ENCODE measurements around the gene EDRF1. TPM values are rescaled to one million over a fixed set of nuclear protein-coding genes. Genes with fewer than 3 reads are reported as not detected.

The EDRF1 gene
- total RNA-seq, 1 experiment from 2014 or later = 38.1 TPM

GRCh38 chr10:125768219-125768855 is 48.8 kb downstream of the EDRF1 start:
- no peak overlapping the region for H3K27ac ChIP-seq
- no peak overlapping the region for H3K4me3 ChIP-seq
- H3K9me3 ChIP-seq (replicated peaks) = no peaks in the 10 kb centered on the region
- H3K27me3 ChIP-seq = no peaks in the 10 kb centered on the region
- DNase-seq = peak in 1 of 2 experiments; percentile 26
- no peaks in the 10 kb centered on the region for H3K4me1 ChIP-seq
- H3K36me3 ChIP-seq = peaks cover 30% of the 10 kb centered on the region

DNA sequence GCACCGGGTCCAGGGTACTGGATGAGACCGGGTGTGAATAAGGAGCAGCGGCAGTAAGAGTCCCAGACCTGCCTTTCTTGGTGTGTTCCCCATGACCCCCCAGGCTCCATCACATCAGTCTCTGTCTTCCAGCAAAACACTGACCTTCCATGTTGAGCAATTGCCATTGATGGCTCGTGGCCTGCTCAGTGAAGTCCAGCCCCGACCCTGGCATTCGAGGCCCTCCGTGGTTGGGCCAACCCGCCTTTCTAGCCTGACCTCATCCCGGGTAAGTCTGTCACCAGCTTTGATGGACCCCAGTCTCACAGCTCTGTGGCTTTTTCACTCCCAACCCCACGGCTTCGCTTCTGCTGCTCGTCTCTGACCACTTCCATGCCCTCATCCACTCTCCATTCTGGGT is 49.7 kb downstream of the EDRF1 start:
- H3K27ac ChIP-seq = no peak overlapping the region
- DNase-seq = no peak
- no peaks in the 10 kb centered on the region for H3K9me3 ChIP-seq (replicated peaks)
- H3K4me3 ChIP-seq = no peak overlapping the region
- no peaks in the 10 kb centered on the region for H3K4me1 ChIP-seq
- no peaks in the 10 kb centered on the region for H3K27me3 ChIP-seq
- peaks cover 21% of the 10 kb centered on the region for H3K36me3 ChIP-seq

GRCh38 chr10:125770844-125771243 is 51.3 kb downstream of the EDRF1 start:
- DNase-seq = no peak
- Histone ChIP-seq H3K4me3 (no peak overlapping the region), H3K27me3 (no peaks in the 10 kb centered on the region), H3K4me1 (no peaks in the 10 kb centered on the region), H3K36me3 (peaks cover 6% of the 10 kb centered on the region; the same call in 1 of the 2 replicates), H3K9me3 (replicated peaks) (no peaks in the 10 kb centered on the region), H3K27ac (no peak overlapping the region)

DNA sequence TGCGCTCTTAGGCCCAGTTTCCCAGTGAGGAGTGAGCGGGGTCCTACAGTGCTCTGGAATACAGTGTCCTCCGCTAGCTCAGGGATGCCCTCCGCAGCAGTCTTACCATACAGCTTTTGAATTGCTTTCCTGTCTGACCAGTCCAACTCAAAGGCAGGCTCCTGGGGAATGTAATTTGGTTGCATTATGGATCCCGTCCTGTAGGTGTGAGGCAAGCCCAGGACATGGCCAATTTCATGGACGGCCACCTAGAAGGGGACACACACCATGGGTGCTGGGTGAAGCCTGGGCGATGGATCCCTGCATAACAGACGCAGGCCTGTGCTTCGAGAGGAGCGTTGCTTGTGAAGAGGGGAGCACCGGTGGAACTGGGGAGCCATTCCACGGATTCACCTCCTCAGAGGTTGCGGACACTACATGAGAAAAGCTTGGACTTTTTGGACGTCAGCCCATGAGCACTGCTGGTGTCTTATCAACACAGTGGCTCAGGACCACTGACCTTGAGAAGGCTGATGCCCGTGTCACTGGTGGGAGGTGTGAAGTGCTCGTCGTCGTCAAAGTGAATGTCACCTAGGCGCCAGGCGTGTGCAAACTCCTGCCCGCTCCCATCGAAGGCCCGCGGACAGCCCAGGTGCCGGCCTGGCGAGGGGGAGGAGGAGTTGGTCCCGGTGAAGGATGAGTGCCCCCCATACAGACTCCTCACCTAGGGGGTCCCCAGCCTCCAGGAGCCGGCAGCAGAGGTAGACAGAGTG is 52.8 kb downstream of the EDRF1 start:
- no peak for DNase-seq
- Histone ChIP-seq H3K27ac (no peak overlapping the region), H3K27me3 (no peaks in the 10 kb centered on the region), H3K36me3 (no peaks in the 10 kb centered on the region), H3K9me3 (replicated peaks) (no peaks in the 10 kb centered on the region), H3K4me3 (no peak overlapping the region), H3K4me1 (no peaks in the 10 kb centered on the region)

DNA sequence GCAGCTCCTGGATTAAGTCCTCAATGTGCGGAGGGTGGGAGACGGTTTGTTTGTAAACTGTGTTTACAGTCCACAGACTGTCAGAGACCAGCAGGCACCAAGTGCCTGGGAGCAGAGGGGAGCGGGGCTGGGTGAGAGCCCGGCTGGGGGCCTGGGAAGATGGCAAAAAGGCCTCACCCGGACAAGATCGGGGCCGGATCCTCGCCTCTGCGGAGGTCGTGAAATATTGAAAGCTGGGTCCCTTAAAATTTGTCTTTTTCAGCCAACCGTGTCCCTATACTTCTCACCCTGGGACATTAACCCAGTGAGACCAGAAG is 53.3 kb downstream of the EDRF1 start:
- Histone ChIP-seq H3K4me1 (no peaks in the 10 kb centered on the region), H3K4me3 (no peak overlapping the region), H3K27me3 (no peaks in the 10 kb centered on the region), H3K36me3 (no peaks in the 10 kb centered on the region), H3K27ac (no peak overlapping the region), H3K9me3 (replicated peaks) (no peaks in the 10 kb centered on the region)
- no peak for DNase-seq

DNA sequence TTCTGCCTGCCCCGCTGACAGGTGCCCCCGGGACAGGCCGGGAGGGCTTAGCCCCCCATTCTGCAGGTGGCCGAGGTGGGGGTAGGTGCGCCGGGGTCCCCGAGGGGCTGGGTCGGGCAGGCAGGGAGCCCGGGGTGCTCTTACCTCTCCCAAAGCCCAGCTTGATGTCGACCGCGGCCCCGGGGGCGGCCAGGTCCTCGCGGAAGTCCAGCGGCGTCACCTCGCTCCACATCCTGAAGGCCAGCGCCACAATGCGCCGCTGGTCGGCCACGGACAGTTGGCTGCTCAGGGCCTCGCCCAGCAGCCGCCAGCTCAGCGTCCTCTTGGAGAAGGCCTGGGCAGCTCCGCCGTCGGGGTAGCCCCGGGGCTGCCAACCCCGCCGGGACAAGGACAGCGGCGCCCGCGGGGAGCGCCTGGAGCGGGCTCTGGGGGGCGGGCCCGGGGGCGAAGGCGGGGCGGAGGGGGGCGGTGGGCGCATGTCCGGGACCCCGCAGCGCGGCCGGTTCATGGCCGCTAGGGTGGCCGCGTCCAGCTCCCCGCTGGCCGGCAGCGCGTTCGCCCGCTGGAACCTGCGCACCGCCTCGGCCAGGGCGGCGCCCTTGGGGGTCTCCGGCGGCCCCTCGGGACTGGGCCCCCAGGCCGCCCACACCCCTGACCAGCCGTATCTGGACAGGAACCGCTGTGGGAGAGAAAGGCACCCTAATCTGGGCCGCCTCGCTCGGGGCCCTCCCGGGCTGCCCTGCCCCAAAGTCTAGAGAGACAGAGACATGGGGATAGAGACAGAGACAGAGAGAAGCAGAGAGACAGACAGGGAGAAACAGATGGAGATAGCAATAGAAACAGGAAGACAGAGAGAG is 54.4 kb downstream of the EDRF1 start:
- Histone ChIP-seq H3K27ac (no peak overlapping the region), H3K9me3 (replicated peaks) (no peaks in the 10 kb centered on the region), H3K4me1 (no peaks in the 10 kb centered on the region), H3K4me3 (no peak overlapping the region), H3K27me3 (no peaks in the 10 kb centered on the region), H3K36me3 (no peaks in the 10 kb centered on the region)
- no peak for DNase-seq

DNA sequence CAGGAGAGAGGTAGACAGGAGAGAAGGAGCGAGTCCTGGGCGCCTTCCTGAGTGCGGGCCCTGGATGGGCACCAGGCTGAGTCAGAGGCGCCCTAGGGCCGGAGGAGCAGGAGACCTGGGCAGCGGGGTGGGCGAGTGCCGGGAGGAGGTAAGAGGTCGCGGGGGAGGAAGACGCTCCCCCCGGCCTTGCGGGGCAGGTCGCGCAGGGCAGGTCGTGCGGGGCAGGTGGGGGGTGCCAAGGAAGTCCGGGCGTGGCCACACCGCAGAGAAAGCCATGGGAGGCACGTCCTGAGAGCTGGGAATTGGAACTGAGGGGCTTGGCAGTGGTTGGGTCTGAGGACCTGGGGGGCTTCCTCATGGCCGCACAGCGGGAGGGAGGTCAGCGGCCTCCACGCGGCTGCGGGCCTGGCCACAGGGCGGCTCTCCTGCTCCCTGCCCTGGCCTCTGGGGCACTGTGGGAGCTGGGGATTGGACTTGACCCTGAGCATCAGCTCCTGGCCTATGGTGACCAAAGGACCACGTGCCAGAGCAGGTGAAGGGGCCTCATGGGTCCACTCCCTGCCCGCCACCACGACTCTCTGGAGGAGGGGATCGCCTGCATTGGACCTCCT is 55.2 kb downstream of the EDRF1 start:
- no peak overlapping the region for H3K27ac ChIP-seq
- no peak overlapping the region for H3K4me3 ChIP-seq
- no peak for DNase-seq
- no peaks in the 10 kb centered on the region for H3K9me3 ChIP-seq (replicated peaks)
- H3K36me3 ChIP-seq = no peaks in the 10 kb centered on the region
- no peaks in the 10 kb centered on the region for H3K4me1 ChIP-seq
- H3K27me3 ChIP-seq = no peaks in the 10 kb centered on the region

DNA sequence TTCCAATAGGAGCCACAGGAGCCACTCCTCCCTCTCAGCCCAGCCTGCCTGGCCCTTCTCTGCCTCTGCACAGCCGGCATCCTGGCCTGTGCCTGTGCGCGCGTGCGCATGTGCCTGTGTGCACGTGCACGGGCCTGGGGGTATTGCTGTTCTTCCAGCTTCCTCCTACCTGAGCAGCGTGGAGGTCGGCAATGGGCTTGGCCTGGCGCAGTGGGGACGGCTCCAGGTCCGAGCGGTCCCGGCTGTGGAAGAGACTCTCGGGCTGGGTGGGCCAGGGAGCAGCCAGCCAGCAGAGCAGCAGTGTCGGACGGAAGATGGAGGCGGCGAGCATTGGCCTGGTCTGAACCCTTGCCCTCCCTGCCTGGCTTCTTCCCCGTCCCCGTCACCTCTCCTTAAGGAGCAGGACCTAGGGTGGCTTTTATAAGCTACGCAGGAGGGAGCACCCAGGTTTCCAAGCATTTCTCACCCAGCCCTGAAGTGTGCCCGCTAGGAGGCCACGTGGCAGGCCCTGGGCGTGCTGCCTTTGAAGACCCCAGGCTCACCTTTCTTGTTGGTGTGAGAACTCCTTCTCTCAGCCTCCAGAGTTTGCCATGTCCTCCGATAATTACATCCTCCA is 56.1 kb downstream of the EDRF1 start, which contains the start of gene MMP21:
Gene MMP21, minus strand, starts transcription at position 331 of the 616 bp plus-strand sequence. Its CDS starts 0 bp downstream, at position 331.
- H3K27ac ChIP-seq = no peak within 1 kb of the TSS
- no peaks in the 10 kb centered on the region for H3K36me3 ChIP-seq
- H3K4me3 ChIP-seq = no peak within 1 kb of the TSS
- no peaks in the 10 kb centered on the region for H3K9me3 ChIP-seq (replicated peaks)
- H3K4me1 ChIP-seq = no peaks in the 10 kb centered on the region
- no peak for DNase-seq
- H3K27me3 ChIP-seq = no peaks in the 10 kb centered on the region

GRCh38 chr10:125777806-125778205 is 58.3 kb downstream of the EDRF1 start:
- H3K4me1 ChIP-seq = no peaks in the 10 kb centered on the region
- no peaks in the 10 kb centered on the region for H3K36me3 ChIP-seq
- no peaks in the 10 kb centered on the region for H3K9me3 ChIP-seq (replicated peaks)
- DNase-seq = no peak
- H3K27me3 ChIP-seq = no peaks in the 10 kb centered on the region
- no peak overlapping the region for H3K27ac ChIP-seq
- no peak overlapping the region for H3K4me3 ChIP-seq

GRCh38 chr10:125778556-125778955 is 59.0 kb downstream of the EDRF1 start:
- Histone ChIP-seq H3K36me3 (no peaks in the 10 kb centered on the region), H3K9me3 (replicated peaks) (no peaks in the 10 kb centered on the region)
- DNase-seq = no peak

DNA sequence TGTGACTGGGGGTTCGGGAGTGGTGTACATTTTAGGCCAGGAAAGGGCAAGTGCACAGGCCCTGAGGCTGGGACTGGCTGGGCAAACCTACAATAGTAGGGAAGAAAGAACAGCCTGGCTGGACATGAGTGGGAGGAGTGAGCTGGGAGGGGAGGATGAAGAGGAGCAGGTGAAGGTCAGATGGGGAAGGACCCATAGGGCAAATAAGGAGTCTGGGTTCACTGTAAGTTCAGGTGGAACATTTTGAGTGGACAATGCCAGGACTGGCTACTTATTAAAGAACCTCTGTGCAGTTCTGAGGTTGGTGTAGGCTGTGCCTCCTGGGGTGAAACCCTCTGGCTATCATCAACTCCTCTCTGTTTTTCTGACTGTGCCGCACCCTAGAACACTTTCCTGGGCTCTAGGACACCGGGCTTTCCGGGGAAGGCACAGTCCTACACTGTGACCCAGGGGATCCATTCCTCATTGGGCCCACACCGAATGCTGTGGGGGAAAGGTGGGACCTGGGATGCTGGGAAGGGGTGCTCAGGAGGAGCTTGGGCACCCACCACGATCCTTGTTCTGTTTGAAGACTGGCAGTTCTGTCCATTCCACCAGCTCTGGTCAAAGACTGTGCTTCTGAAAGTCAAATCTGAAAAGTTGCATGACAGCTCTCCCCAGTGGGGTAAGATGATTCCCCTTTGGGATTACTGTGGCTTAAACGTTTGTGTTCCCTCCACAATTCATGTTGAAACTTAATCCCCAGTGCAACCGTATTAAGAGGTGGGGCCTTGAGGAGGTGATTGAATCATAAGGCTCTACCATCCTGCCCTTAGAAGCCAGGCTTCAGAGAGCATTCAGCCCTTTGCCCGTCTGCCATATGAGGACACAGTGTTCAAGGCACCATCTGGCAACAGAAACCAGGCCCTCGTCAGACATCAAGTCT is 60.2 kb downstream of the EDRF1 start:
- DNase-seq = peak in 1 of 2 experiments; percentile 31
- Histone ChIP-seq H3K36me3 (no peaks in the 10 kb centered on the region), H3K27me3 (no peaks in the 10 kb centered on the region), H3K4me3 (no peak overlapping the region), H3K27ac (no peak overlapping the region), H3K4me1 (no peaks in the 10 kb centered on the region; the same call in 1 of the 2 replicates), H3K9me3 (replicated peaks) (no peaks in the 10 kb centered on the region)

More at GRCh38 chr10:125778556-125778955, 59.0 kb downstream of the EDRF1 start:
- no peaks in the 10 kb centered on the region for H3K27me3 ChIP-seq
- H3K4me3 ChIP-seq = no peak overlapping the region
- no peak overlapping the region for H3K27ac ChIP-seq
- H3K4me1 ChIP-seq = no peaks in the 10 kb centered on the region; the same call in 1 of the 2 replicates

- Histone ChIP-seq H3K36me3 (no peaks in the 10 kb centered on the region), H3K27ac (no peak overlapping the region), H3K9me3 (replicated peaks) (no peaks in the 10 kb centered on the region), H3K4me3 (no peak overlapping the region), H3K27me3 (no peaks in the 10 kb centered on the region), H3K4me1 (no peaks in the 10 kb centered on the region; the same call in 1 of the 2 replicates)
- no peak for DNase-seq
Observed at GRCh38 chr10:125781374-125781773, 61.9 kb downstream of the EDRF1 start.

- Histone ChIP-seq H3K27me3 (no peaks in the 10 kb centered on the region), H3K9me3 (replicated peaks) (no peaks in the 10 kb centered on the region), H3K4me1 (no peaks in the 10 kb centered on the region; the same call in 1 of the 2 replicates), H3K27ac (no peak overlapping the region), H3K36me3 (no peaks in the 10 kb centered on the region), H3K4me3 (no peak overlapping the region)
- no peak for DNase-seq
Observed at GRCh38 chr10:125782054-125782453, 62.5 kb downstream of the EDRF1 start.

Measured in SJCRH30 (cell line).